ENCODE data around the gene SYPL1.
A peak's percentile ranks its signal among the peaks of the same experiment; 100 is the strongest.

- no peak for TF ChIP-seq POLR2A (IDR thresholded peaks at IDR 0.05)
- no peak for TF ChIP-seq CTCF (IDR thresholded peaks at IDR 0.05)
- TF ChIP-seq POLR2AphosphoS5 (IDR thresholded peaks at IDR 0.05; ENCODE audit: insufficient read depth in 1 of 2, low read depth in 1 of 2) = peak in 1 of 2 donors; percentile 21
Measured at GRCh38 chr7:106139265-106140251, 27.4 kb upstream of the SYPL1 start.

Measured in vagina (tissue), 2 donors.